ENCODE results near the gene SNX33. TPM values are rescaled to one million over a fixed set of nuclear protein-coding genes. Genes with fewer than 3 reads are reported as not detected.

SNX33 gene, protein sequence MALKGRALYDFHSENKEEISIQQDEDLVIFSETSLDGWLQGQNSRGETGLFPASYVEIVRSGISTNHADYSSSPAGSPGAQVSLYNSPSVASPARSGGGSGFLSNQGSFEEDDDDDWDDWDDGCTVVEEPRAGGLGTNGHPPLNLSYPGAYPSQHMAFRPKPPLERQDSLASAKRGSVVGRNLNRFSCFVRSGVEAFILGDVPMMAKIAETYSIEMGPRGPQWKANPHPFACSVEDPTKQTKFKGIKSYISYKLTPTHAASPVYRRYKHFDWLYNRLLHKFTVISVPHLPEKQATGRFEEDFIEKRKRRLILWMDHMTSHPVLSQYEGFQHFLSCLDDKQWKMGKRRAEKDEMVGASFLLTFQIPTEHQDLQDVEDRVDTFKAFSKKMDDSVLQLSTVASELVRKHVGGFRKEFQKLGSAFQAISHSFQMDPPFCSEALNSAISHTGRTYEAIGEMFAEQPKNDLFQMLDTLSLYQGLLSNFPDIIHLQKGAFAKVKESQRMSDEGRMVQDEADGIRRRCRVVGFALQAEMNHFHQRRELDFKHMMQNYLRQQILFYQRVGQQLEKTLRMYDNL
- 15.3 and 28.2 TPM in 2 replicates for total RNA-seq

GRCh38 chr15:75647370-75648155, at the start of gene SNX33:
SNX33 (plus strand) TSS chr15:75647912; CDS start chr15:75649103, 1,191 bp downstream.

GRCh38 chr15:75625542-75626347, 22.0 kb upstream of the SNX33 start, which contains the start of gene SNUPN:
SNUPN (minus strand) TSS chr15:75625725; CDS start chr15:75621051, 4,674 bp downstream.

GRCh38 chr15:75639709-75640482, 7.8 kb upstream of the SNX33 start, which contains the start of gene IMP3:
IMP3 (minus strand) TSS chr15:75640224; CDS start chr15:75640168, 56 bp downstream.

Other genes with a start within 250 kb of the SNX33 start
- gene SIN3A, start 196.2 kb upstream of the SNX33 start, total RNA-seq: 14.1 and 18.6 TPM in 2 replicates
- 17.8 and 18.2 TPM in 2 replicates for gene PTPN9, start 68.6 kb upstream of the SNX33 start, total RNA-seq
- 33.9 and 34.7 TPM in 2 replicates for gene SNUPN, start 22.2 kb upstream of the SNX33 start, total RNA-seq
- gene IMP3, start 7.7 kb upstream of the SNX33 start, total RNA-seq: 111 and 119 TPM in 2 replicates
- gene CSPG4, start 64.9 kb downstream of the SNX33 start, total RNA-seq: 50.2 and 70.7 TPM in 2 replicates
- 63.3 and 69.1 TPM in 2 replicates for gene UBE2Q2, start 195.5 kb downstream of the SNX33 start, total RNA-seq

Data from regular cardiac myocyte (primary cell).